Measurements from ENCODE around the gene PTPRCAP. TPM values are rescaled to one million over a fixed set of nuclear protein-coding genes. Genes with fewer than 3 reads are reported as not detected.
A peak's percentile ranks its signal among the peaks of the same experiment; 100 is the strongest.

PTPRCAP gene
- total and polyA plus RNA-seq, 10 of the 15 experiments (the other 5 are each of a cell fraction or from before 2014, with no cell fraction given): 4.7 to 266 (median 125) TPM

DNA sequence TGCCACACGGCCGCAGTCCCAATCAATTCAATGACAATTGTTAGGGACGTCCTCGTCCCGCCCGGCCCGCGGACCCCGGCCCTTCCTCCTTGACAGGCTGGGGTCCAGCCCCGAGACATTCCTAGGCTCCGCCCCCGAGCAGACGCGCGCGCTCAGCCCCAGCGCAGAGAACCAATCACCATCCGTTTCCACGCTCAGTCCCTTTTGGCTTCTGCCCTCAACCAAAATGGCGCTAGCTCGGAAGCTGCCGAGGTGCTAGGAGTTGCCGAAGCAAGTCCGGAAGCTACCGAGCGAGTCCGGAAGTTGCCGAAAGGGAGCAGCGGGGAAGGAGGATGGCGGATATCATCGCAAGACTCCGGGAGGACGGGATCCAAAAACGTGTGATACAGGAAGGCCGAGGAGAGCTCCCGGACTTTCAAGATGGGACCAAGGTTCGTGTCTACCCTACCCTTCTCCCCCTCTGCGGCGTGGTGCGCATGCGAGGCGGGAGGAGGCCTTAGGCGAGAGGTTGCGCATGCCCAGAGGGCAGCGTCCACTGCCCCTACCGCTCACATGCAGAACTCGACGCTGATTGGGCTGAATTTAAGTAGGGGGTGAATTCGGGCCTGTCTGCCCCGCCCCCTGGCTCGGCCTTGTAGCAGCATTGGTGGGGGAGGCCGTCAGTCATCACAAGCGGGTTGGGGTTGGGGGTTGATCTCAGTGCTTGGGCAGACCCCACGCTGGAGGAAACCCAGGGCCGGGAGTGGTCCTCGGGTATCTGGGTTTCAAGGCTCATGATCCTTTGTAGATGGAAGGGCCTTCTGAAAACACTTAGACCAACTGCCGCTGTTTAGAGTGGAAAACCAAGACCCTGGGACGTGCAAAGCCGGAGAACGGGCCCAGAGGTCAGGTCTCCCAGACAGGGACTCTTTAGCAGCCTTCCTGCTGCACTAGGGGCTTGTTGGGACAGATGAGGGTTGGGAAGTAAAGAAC, 45.6 kb upstream of the PTPRCAP start, which contains the start of gene AIP (continued):
- TF ChIP-seq, protein P1, sequence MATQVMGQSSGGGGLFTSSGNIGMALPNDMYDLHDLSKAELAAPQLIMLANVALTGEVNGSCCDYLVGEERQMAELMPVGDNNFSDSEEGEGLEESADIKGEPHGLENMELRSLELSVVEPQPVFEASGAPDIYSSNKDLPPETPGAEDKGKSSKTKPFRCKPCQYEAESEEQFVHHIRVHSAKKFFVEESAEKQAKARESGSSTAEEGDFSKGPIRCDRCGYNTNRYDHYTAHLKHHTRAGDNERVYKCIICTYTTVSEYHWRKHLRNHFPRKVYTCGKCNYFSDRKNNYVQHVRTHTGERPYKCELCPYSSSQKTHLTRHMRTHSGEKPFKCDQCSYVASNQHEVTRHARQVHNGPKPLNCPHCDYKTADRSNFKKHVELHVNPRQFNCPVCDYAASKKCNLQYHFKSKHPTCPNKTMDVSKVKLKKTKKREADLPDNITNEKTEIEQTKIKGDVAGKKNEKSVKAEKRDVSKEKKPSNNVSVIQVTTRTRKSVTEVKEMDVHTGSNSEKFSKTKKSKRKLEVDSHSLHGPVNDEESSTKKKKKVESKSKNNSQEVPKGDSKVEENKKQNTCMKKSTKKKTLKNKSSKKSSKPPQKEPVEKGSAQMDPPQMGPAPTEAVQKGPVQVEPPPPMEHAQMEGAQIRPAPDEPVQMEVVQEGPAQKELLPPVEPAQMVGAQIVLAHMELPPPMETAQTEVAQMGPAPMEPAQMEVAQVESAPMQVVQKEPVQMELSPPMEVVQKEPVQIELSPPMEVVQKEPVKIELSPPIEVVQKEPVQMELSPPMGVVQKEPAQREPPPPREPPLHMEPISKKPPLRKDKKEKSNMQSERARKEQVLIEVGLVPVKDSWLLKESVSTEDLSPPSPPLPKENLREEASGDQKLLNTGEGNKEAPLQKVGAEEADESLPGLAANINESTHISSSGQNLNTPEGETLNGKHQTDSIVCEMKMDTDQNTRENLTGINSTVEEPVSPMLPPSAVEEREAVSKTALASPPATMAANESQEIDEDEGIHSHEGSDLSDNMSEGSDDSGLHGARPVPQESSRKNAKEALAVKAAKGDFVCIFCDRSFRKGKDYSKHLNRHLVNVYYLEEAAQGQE (IDR thresholded peaks at IDR 0.05; ENCODE audit: low read depth, low read length): no peak
- TF ChIP-seq SPI1 (IDR thresholded peaks at IDR 0.05; ENCODE audit: borderline replicate concordance, insufficient read depth, low read depth, low read length): no peak

DNA sequence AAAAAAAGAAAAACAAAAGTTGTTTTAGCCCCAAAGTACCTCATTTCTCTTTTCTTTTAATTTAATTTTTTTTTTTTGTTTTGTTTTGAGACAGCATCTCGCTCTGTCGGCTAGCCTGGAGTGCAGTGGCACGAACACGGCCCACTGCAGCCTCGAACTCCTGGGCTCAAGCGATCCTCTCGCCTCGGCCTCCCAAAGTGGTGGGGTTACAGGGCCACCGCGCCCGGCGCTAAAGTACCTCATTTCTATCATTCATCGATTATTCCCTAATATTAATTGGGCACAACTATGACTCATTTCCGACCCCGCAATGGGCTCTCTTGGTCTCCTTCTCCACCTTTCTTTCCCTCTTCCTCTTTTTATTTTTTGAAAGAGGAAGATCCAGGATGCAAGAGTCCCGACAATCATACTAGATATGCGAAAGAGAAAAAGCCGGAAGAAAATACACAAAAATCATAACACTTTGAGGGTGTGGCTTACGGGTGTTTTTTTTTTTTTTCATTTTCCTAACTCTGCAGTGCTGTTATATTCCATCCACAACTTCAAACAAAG, 44.9 kb upstream of the PTPRCAP start:
- Histone ChIP-seq H3K9ac (ENCODE audit: control insufficient read depth, insufficient read depth, low read length) (peak overlapping the region; percentile 76), H2AFZ (ENCODE audit: control insufficient read depth, low read depth, low read length) (peak overlapping the region; percentile 74), H3K27me3 (replicated peaks in 1 of 2; ENCODE audit: control insufficient read depth in 2 of 2, insufficient read depth in 2 of 2, low read length in 1 of 2) (no peaks in the 10 kb centered on the region), H3K9me3 (replicated peaks; ENCODE audit: control insufficient read depth, insufficient read depth, low read length) (no peaks in the 10 kb centered on the region), H3K4me3 (peak overlapping the region; percentile 67), H3K4me2 (ENCODE audit: control insufficient read depth, insufficient read depth) (peak overlapping the region; percentile 80), H3K27ac (ENCODE audit: control insufficient read depth, insufficient read depth) (peak overlapping the region; percentile 70), H4K20me1 (ENCODE audit: control insufficient read depth, insufficient read depth) (no peaks in the 10 kb centered on the region), H3K4me1 (ENCODE audit: control insufficient read depth, insufficient read depth, low read length) (peaks cover 35% of the 10 kb centered on the region), H3K36me3 (ENCODE audit: control insufficient read depth in 2 of 2, insufficient read depth in 2 of 2, low read length in 1 of 2) (no peaks in the 10 kb centered on the region; a peak in 1 of 4 replicates), H3K79me2 (ENCODE audit: control insufficient read depth, insufficient read depth, low read length) (peaks cover 30% of the 10 kb centered on the region)
- FAIRE-seq: no peak
- ATAC-seq: no peak
- in situ Hi-C loops (cut with MboI) (no loop called here), intact Hi-C loops (cut with micrococcal nuclease; ENCODE audit: unreplicated experiment) (loop anchor here (2.0 to 10.0 kb wide), 2 partner anchors 80 to 218 kb away; partner anchors contain the start of gene GRK2)
- ChIA-PET SMC1A (ENCODE audit: uncharacterized antibody, unreplicated experiment) (interaction anchor here (0.8 to 6.2 kb wide), 5 partner anchors 14 to 81 kb away, joined by 4 to 43 read pairs (median 4); partner anchors contain the start of genes PPP1CA, PTPRCAP and TMEM134), POLR2A (interaction anchor here (0.7 to 6.8 kb wide), 11 partner anchors 14 to 127 kb away, joined by 3 to 112 read pairs (median 4); partner anchors contain the start of genes PPP1CA, PTPRCAP, TBC1D10C and TMEM134), CTCF (interaction anchor here (0.6 to 6.7 kb wide), 8 partner anchors 13 to 1170 kb away, joined by 3 to 37 read pairs (median 4); partner anchors contain the start of genes PPP1CA, PTPRCAP, TBC1D10C and TMEM134), RAD21 (ENCODE audit: unreplicated experiment) (interaction anchor here (0.6 to 6.9 kb wide), 9 partner anchors 14 to 129 kb away, joined by 3 to 95 read pairs (median 4); partner anchors contain the start of genes PITPNM1, POLD4, PPP1CA and PTPRCAP)
- TSS peak; percentile 91 for BruUV-seq (replicated peaks)
- no peak for DNase-seq (ENCODE audit: low read depth, low spot score)
- WGBS (ENCODE audit: insufficient coverage, insufficient replicate concordance, low lambda C conversion rate, missing lambda C conversion rate): under 1% methylated on average over 19 of the region's 19 CpGs
- TF ChIP-seq JUNB (IDR thresholded peaks at IDR 0.05): peak; percentile 55
- TF ChIP-seq NR2F1 (conservative IDR thresholded peaks at IDR 0.05): peak; percentile 28; the same call in 1 of the 2 replicates
- TF ChIP-seq SPI1 (IDR thresholded peaks at IDR 0.05; ENCODE audit: borderline replicate concordance, insufficient read depth, low read depth, low read length): peak; percentile 71; the same call in 1 of the 2 replicates
- TF ChIP-seq, protein P2, sequence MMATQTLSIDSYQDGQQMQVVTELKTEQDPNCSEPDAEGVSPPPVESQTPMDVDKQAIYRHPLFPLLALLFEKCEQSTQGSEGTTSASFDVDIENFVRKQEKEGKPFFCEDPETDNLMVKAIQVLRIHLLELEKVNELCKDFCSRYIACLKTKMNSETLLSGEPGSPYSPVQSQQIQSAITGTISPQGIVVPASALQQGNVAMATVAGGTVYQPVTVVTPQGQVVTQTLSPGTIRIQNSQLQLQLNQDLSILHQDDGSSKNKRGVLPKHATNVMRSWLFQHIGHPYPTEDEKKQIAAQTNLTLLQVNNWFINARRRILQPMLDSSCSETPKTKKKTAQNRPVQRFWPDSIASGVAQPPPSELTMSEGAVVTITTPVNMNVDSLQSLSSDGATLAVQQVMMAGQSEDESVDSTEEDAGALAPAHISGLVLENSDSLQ (IDR thresholded peaks at IDR 0.05): no peak
- 0 out of 2 replicates have a peak, but pooled peaks have one; percentile 38 for TF ChIP-seq DPF2 (IDR thresholded peaks at IDR 0.05)
- no peak for TF ChIP-seq MEF2A (IDR thresholded peaks at IDR 0.05; ENCODE audit: insufficient read depth, low read depth, low read length)
- TF ChIP-seq, protein P3, sequence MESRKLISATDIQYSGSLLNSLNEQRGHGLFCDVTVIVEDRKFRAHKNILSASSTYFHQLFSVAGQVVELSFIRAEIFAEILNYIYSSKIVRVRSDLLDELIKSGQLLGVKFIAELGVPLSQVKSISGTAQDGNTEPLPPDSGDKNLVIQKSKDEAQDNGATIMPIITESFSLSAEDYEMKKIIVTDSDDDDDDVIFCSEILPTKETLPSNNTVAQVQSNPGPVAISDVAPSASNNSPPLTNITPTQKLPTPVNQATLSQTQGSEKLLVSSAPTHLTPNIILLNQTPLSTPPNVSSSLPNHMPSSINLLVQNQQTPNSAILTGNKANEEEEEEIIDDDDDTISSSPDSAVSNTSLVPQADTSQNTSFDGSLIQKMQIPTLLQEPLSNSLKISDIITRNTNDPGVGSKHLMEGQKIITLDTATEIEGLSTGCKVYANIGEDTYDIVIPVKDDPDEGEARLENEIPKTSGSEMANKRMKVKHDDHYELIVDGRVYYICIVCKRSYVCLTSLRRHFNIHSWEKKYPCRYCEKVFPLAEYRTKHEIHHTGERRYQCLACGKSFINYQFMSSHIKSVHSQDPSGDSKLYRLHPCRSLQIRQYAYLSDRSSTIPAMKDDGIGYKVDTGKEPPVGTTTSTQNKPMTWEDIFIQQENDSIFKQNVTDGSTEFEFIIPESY (IDR thresholded peaks at IDR 0.05): no peak
- TF ChIP-seq ZNF217 (IDR thresholded peaks at IDR 0.05): 0 out of 2 replicates have a peak, but pooled peaks have one; percentile 56
- TF ChIP-seq, protein P4, sequence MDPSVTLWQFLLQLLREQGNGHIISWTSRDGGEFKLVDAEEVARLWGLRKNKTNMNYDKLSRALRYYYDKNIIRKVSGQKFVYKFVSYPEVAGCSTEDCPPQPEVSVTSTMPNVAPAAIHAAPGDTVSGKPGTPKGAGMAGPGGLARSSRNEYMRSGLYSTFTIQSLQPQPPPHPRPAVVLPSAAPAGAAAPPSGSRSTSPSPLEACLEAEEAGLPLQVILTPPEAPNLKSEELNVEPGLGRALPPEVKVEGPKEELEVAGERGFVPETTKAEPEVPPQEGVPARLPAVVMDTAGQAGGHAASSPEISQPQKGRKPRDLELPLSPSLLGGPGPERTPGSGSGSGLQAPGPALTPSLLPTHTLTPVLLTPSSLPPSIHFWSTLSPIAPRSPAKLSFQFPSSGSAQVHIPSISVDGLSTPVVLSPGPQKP (IDR thresholded peaks at IDR 0.05; ENCODE audit: low read depth, low read length): no peak

Data from GM12878 (cell line).